Adrenal gland (tissue), 5 donors: ENCODE results near the gene MOB1A.

Experiments
- POLR2A ChIP-seq, 2 donors: fragments of 450-650 bp; IDR thresholded peaks; one replicate each; pipeline ENCODE4 v1.6.1; 2017; ENCODE audit warnings: antibody characterized with exemption in 2 of 2, mild to moderate bottlenecking in 2 of 2, moderate library complexity in 1 of 2
- TF ChIP-seq, protein P1 (sequence below), 6 experiments: fragments of 450-650 bp in 4 of 6; fragments of 200-600 bp in 2 of 6; sonication (generic) in 1 of 6; IDR thresholded peaks; 1 replicate in 5 of 6; 2 replicates in 1 of 6; pipeline versions ENCODE4 v1.5.1 to v1.8.0; 2016 to 2021; ENCODE audit warnings: antibody characterized with exemption in 6 of 6, mild to moderate bottlenecking in 2 of 6, moderate library complexity in 1 of 6
- donor health status: DM: no; HTN: no; CAD: no.

- TF ChIP-seq, protein P1, sequence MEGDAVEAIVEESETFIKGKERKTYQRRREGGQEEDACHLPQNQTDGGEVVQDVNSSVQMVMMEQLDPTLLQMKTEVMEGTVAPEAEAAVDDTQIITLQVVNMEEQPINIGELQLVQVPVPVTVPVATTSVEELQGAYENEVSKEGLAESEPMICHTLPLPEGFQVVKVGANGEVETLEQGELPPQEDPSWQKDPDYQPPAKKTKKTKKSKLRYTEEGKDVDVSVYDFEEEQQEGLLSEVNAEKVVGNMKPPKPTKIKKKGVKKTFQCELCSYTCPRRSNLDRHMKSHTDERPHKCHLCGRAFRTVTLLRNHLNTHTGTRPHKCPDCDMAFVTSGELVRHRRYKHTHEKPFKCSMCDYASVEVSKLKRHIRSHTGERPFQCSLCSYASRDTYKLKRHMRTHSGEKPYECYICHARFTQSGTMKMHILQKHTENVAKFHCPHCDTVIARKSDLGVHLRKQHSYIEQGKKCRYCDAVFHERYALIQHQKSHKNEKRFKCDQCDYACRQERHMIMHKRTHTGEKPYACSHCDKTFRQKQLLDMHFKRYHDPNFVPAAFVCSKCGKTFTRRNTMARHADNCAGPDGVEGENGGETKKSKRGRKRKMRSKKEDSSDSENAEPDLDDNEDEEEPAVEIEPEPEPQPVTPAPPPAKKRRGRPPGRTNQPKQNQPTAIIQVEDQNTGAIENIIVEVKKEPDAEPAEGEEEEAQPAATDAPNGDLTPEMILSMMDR (IDR thresholded peaks at IDR 0.05), result no peak
- no peak for TF ChIP-seq POLR2A (IDR thresholded peaks at IDR 0.05)
Observed at GRCh38 chr2:74205113-74205512, 26.4 kb upstream of the MOB1A start.
